Chondrocyte (in vitro differentiated cells): ENCODE results near the gene ATN1. TPM values are rescaled to one million over a fixed set of nuclear protein-coding genes. Genes with fewer than 3 reads are reported as not detected.

ENCODE experiments used
- DNase-seq: peaks from one replicate; pipeline ENCODE4 v3.0.0; 2021; ENCODE audit warnings: mixed read lengths, low spot score
- H3K27ac Mint-ChIP-seq: one replicate; pipeline ENCODE4 v1.8.0; 2021; ENCODE audit warnings: mild to moderate bottlenecking, moderate library complexity, mixed read lengths; ENCODE audit not compliant: unreplicated experiment
- H3K27me3 Mint-ChIP-seq: 2 replicates; pipeline ENCODE4 v1.8.0; 2021; ENCODE audit warnings: low read depth, mixed read lengths
- H3K36me3 Mint-ChIP-seq: 2 replicates; pipeline ENCODE4 v1.8.0; 2021; ENCODE audit warnings: low read depth, mixed read lengths
- H3K4me1 Mint-ChIP-seq: 2 replicates; pipeline ENCODE4 v1.8.0; 2021; ENCODE audit warnings: low read depth, mild to moderate bottlenecking, mixed read lengths
- H3K4me3 Mint-ChIP-seq: one replicate; pipeline ENCODE4 v1.8.0; 2021; ENCODE audit warnings: mild to moderate bottlenecking, moderate library complexity, mixed read lengths; ENCODE audit not compliant: unreplicated experiment
- H3K9me3 Mint-ChIP-seq: 2 replicates; pipeline ENCODE4 v1.8.0; 2021; ENCODE audit warnings: low read depth, mixed read lengths
- total RNA-seq: library from RNA; stranded (reverse); gene quantifications from 3 replicates; pipeline ENCODE4 v1.2.1, GENCODE V29; 2021
- TF ChIP-seq, protein P1 (sequence below): fragments of 200-600 bp; sonication (generic); IDR thresholded peaks from 2 replicates; pipeline ENCODE4 v1.5.0; 2021; ENCODE audit warnings: antibody characterized with exemption, mild to moderate bottlenecking, moderate library complexity

The ATN1 gene
- total RNA-seq, 1 donor from 2014 or later, result 103 TPM

GRCh38 chr12:6921996-6922946 is 5.5 kb upstream of the ATN1 start:
- no peak overlapping the region for H3K27ac Mint-ChIP-seq
- H3K4me1 Mint-ChIP-seq, result peaks cover 35% of the 10 kb centered on the region
- DNase-seq, result no peak
- TF ChIP-seq, protein P1, sequence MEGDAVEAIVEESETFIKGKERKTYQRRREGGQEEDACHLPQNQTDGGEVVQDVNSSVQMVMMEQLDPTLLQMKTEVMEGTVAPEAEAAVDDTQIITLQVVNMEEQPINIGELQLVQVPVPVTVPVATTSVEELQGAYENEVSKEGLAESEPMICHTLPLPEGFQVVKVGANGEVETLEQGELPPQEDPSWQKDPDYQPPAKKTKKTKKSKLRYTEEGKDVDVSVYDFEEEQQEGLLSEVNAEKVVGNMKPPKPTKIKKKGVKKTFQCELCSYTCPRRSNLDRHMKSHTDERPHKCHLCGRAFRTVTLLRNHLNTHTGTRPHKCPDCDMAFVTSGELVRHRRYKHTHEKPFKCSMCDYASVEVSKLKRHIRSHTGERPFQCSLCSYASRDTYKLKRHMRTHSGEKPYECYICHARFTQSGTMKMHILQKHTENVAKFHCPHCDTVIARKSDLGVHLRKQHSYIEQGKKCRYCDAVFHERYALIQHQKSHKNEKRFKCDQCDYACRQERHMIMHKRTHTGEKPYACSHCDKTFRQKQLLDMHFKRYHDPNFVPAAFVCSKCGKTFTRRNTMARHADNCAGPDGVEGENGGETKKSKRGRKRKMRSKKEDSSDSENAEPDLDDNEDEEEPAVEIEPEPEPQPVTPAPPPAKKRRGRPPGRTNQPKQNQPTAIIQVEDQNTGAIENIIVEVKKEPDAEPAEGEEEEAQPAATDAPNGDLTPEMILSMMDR, result no peak
- no peaks in the 10 kb centered on the region for H3K27me3 Mint-ChIP-seq
- H3K9me3 Mint-ChIP-seq, result no peaks in the 10 kb centered on the region
- H3K36me3 Mint-ChIP-seq, result peaks cover 5% of the 10 kb centered on the region
- no peak overlapping the region for H3K4me3 Mint-ChIP-seq

- TF ChIP-seq, protein P1, result no peak
- H3K4me3 Mint-ChIP-seq, result no peak overlapping the region
- peaks cover 36% of the 10 kb centered on the region for H3K4me1 Mint-ChIP-seq
- H3K27me3 Mint-ChIP-seq, result no peaks in the 10 kb centered on the region
- DNase-seq, result no peak
- no peaks in the 10 kb centered on the region for H3K9me3 Mint-ChIP-seq
- H3K36me3 Mint-ChIP-seq, result peaks cover 5% of the 10 kb centered on the region
- no peak overlapping the region for H3K27ac Mint-ChIP-seq
Measured at GRCh38 chr12:6923003-6923732, 4.6 kb upstream of the ATN1 start.

DNA sequence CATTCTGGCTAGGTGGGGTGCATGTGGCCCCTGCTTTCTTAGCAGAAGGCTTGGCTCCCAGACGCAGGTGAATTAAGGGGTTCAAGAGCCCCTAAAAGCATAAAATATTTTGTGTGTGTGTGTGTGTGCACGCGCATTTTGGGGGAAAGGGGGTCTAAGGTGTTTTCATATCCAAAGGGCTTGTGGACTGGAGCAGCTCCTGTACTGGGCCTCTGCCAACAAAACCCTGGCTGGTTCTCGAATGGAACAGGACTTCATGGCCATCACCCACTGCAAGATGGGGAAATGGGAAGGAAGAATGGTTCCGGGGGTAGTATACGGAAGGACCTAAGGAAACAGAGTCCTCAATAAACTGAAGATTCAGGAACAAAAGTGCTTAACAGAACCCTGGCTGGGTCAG is 3.9 kb upstream of the ATN1 start:
- no peak for DNase-seq
- Mint-ChIP-seq H3K4me1 (peaks cover 39% of the 10 kb centered on the region), H3K4me3 (no peak overlapping the region), H3K27me3 (no peaks in the 10 kb centered on the region), H3K9me3 (no peaks in the 10 kb centered on the region), H3K27ac (no peak overlapping the region), H3K36me3 (peaks cover 8% of the 10 kb centered on the region)
- TF ChIP-seq, protein P1, result no peak

GRCh38 chr12:6925239-6925539 is 2.6 kb upstream of the ATN1 start:
- Mint-ChIP-seq H3K4me1 (peaks cover 52% of the 10 kb centered on the region), H3K27me3 (no peaks in the 10 kb centered on the region), H3K9me3 (no peaks in the 10 kb centered on the region), H3K4me3 (peak overlapping the region; percentile 82), H3K27ac (peak overlapping the region; percentile 98), H3K36me3 (peaks cover 3% of the 10 kb centered on the region)
- DNase-seq, result no peak
- TF ChIP-seq, protein P1, result no peak

GRCh38 chr12:6925540-6926279 is 2.0 kb upstream of the ATN1 start:
- peak overlapping the region; percentile 98 for H3K27ac Mint-ChIP-seq
- H3K4me3 Mint-ChIP-seq, result peak overlapping the region; percentile 82
- no peaks in the 10 kb centered on the region for H3K27me3 Mint-ChIP-seq
- peaks cover 3% of the 10 kb centered on the region for H3K36me3 Mint-ChIP-seq
- H3K4me1 Mint-ChIP-seq, result peaks cover 55% of the 10 kb centered on the region
- TF ChIP-seq, protein P1, result peak; percentile 9
- DNase-seq, result no peak
- H3K9me3 Mint-ChIP-seq, result no peaks in the 10 kb centered on the region
